HepG2 (cell line): Measurements from ENCODE around the gene CHST10. TPM values are rescaled to one million over a fixed set of nuclear protein-coding genes. Genes with fewer than 3 reads are reported as not detected.

Experiments used
- ATAC-seq: fragments of 200-7000 bp; cut with Tn5 transposase; 3 replicates; pipeline ENCODE4 v1.9.1; 2020; ENCODE audit warnings: mild to moderate bottlenecking, moderate library complexity
- BruUV-seq: library from RNA; stranded (reverse); fragments of 400-500 nt; replicated peaks from 2 replicates; lab custom pipeline; 2021; lab: Mats Ljungman, UMichigan
- CTCF ChIA-PET: fragments of 300-600 bp; formaldehyde crosslinking; extraction: SDS; loops from one replicate; lab custom pipeline; 2021; ENCODE audit warnings: low total read pairs, inconsistent platforms, low intra/inter-chr PET ratio; lab: Yijun Ruan, JAX
- POLR2A ChIA-PET: fragments of 350-600 bp; sonication (Branson Sonifier 250); formaldehyde crosslinking; loops from one replicate; lab custom pipeline; 2020; ENCODE audit warnings: antibody characterized with exemption, inconsistent platforms; lab: Yijun Ruan, JAX
- DNase-seq: peaks from one replicate; pipeline ENCODE4 v3.0.0-alpha.2; 2015; ENCODE audit warnings: low spot score
- FAIRE-seq: peaks from 3 replicates; lab custom pipeline; 2011; peaks lifted over from hg19 to GRCh38; lab: Jason Lieb, UNC
- H2AFZ ChIP-seq: one replicate; pipeline ENCODE4 v1.6.1; 2011; ENCODE audit warnings: low read length, inconsistent platforms
- H3K27ac ChIP-seq: fragments of 300-600 bp; 3 replicates; pipeline ENCODE4 v1.8.0; 2011; ENCODE audit warnings: mixed run types, mild to moderate bottlenecking, mixed read lengths, low read length, inconsistent platforms; ENCODE audit not compliant: insufficient read depth; ENCODE audit errors: extremely low read length
- H3K27me3 ChIP-seq, 2 experiments: fragments of 200-600 bp in 1 of 2; 2 replicates in 1 of 2; 3 replicates in 1 of 2; pipeline versions ENCODE4 v1.6.0 to v1.8.0; 2011; ENCODE audit warnings: low read length in 2 of 2, mild to moderate bottlenecking in 2 of 2, moderate library complexity in 2 of 2, inconsistent platforms in 1 of 2; ENCODE audit not compliant: insufficient read depth in 2 of 2, control insufficient read depth in 1 of 2
- H3K36me3 ChIP-seq, 2 experiments: fragments of 200-600 bp in 1 of 2; replicated peaks in 1 of 2; 2 replicates in 1 of 2; 3 replicates in 1 of 2; pipeline versions ENCODE4 v1.5.1 to v1.8.0; 2011; ENCODE audit warnings: low read length in 2 of 2, inconsistent platforms in 1 of 2; ENCODE audit not compliant: insufficient read depth in 2 of 2, control insufficient read depth in 1 of 2
- H3K4me1 ChIP-seq: 2 replicates; pipeline ENCODE4 v1.5.1; 2012; ENCODE audit warnings: low read length, inconsistent platforms; ENCODE audit not compliant: insufficient read depth
- H3K4me2 ChIP-seq: 2 replicates; pipeline ENCODE4 v1.6.0; 2011; ENCODE audit warnings: low read depth, low read length, inconsistent platforms
- H3K4me3 ChIP-seq, 3 experiments: fragments of 200-600 bp in 1 of 3; sonication (generic), shearing (Covaris generic) in 1 of 3; replicated peaks in 1 of 3; 2 replicates each; pipeline ENCODE4 v1.5.1; 2011 to 2016; ENCODE audit warnings: low read length in 3 of 3, inconsistent platforms in 2 of 3, low read depth in 2 of 3, mild to moderate bottlenecking in 2 of 3, control low read depth in 1 of 3, mixed read lengths in 1 of 3; ENCODE audit not compliant: insufficient read depth in 1 of 3
- H3K79me2 ChIP-seq: one replicate; pipeline ENCODE4 v1.6.1; 2011; ENCODE audit warnings: low read length, inconsistent platforms; ENCODE audit not compliant: insufficient read depth
- H3K9ac ChIP-seq: 2 replicates; pipeline ENCODE4 v1.6.0; 2011; ENCODE audit warnings: mild to moderate bottlenecking, low read depth, low read length, inconsistent platforms; ENCODE audit not compliant: insufficient read depth
- H3K9me3 ChIP-seq: 2 replicates; pipeline ENCODE4 v1.5.1; 2012; ENCODE audit warnings: mild to moderate bottlenecking, low read length
- H4K20me1 ChIP-seq: 2 replicates; pipeline ENCODE4 v1.6.0; 2011; ENCODE audit warnings: inconsistent platforms, mild to moderate bottlenecking, low read length, moderate library complexity; ENCODE audit not compliant: insufficient read depth
- CBX5 ChIP-seq: sonication (generic); formaldehyde crosslinking; IDR thresholded peaks from 2 replicates; pipeline ENCODE4 v1.4.0; 2020; ENCODE audit warnings: missing genetic modification reagents, borderline replicate concordance
- EEA1 ChIP-seq: sonication (generic); formaldehyde crosslinking; IDR thresholded peaks from 2 replicates; pipeline ENCODE4 v1.5.1; 2020; ENCODE audit warnings: mild to moderate bottlenecking, missing genetic modification reagents, borderline replicate concordance
- GTF3A ChIP-seq: sonication (generic); formaldehyde crosslinking; conservative IDR thresholded peaks from 2 replicates; pipeline ENCODE4 v1.4.0; 2020; ENCODE audit warnings: mild to moderate bottlenecking, missing genetic modification reagents
- JARID2 ChIP-seq: sonication (generic); formaldehyde crosslinking; IDR thresholded peaks from 2 replicates; pipeline ENCODE4 v1.8.1; 2023; ENCODE audit warnings: missing genetic modification reagents, inconsistent platforms; ENCODE audit not compliant: insufficient replicate concordance
- SRSF9 ChIP-seq: fragments of 200-400 bp; formaldehyde crosslinking; IDR thresholded peaks from 2 replicates; pipeline ENCODE4 v1.6.1; 2018; ENCODE audit warnings: borderline replicate concordance, mild to moderate bottlenecking, low read depth, low read length; ENCODE audit not compliant: insufficient read depth, poor library complexity, severe bottlenecking
- ZNF263 ChIP-seq: sonication (generic); formaldehyde crosslinking; IDR thresholded peaks from 2 replicates; pipeline ENCODE4 v1.4.0; 2020; ENCODE audit warnings: missing genetic modification reagents
- ZNF484 ChIP-seq: sonication (generic); formaldehyde crosslinking; IDR thresholded peaks from 2 replicates; pipeline ENCODE4 v1.5.1; 2020; ENCODE audit warnings: mild to moderate bottlenecking, low read depth, missing genetic modification reagents, borderline replicate concordance
- ZNF879 ChIP-seq: sonication (generic); formaldehyde crosslinking; IDR thresholded peaks from 2 replicates; pipeline ENCODE4 v1.8.1; 2023; ENCODE audit warnings: missing genetic modification reagents
- WGBS: methylation state at CpG from one replicate; pipeline ENCODE4 v1.1.6; 2017; ENCODE audit warnings: low lambda C conversion rate; 5-methylcytosine and 5-hydroxymethylcytosine counted together
- in situ Hi-C: cut with HindIII; loops from 2 replicates; pipeline ENCODE4 v1.10.0; 2017; ENCODE audit warnings: low pct_unique_long_range_greater_than_20kb; ENCODE audit not compliant: extremely low pct_ligation_motif_present
- intact Hi-C: fragments of 100-400 bp; cut with micrococcal nuclease; formaldehyde crosslinking; loops from one replicate; pipeline ENCODE4 v1.10.0; 2022; ENCODE audit not compliant: unreplicated experiment
- polyA plus RNA-seq, 8 experiments: library from polyadenylated mRNA; depleted of rRNA in 3 of 8; stranded (reverse) in 7 of 8; unstranded in 1 of 8; fragments of >200 nt; fragmentation: Illumina TruSeq in 4 of 8; extraction: Trizol in 4 of 8; gene quantifications; 2 replicates each; pipeline versions ENCODE4 v1.2.1 to v1.2.3, GENCODE V29; 2011 to 2016; ENCODE audit warnings: low read depth in 4 of 8, missing spikeins in 1 of 8, mixed read lengths in 1 of 8; ENCODE audit not compliant: insufficient read depth in 1 of 8
- total RNA-seq, 5 experiments: library from RNA; depleted of rRNA; stranded (reverse); fragments of >200 nt; fragmentation: Illumina TruSeq; extraction: Trizol; gene quantifications; 2 replicates each; pipeline ENCODE4 v1.2.3, GENCODE V29; 2016; ENCODE audit warnings: low read depth in 1 of 5
- TF ChIP-seq, protein P1 (sequence below): IDR thresholded peaks from 2 replicates; pipeline ENCODE4 v1.6.1; 2016; ENCODE audit warnings: low read depth, borderline replicate concordance
- TF ChIP-seq, protein P2 (sequence below): sonication (generic); formaldehyde crosslinking; IDR thresholded peaks from 2 replicates; pipeline ENCODE4 v1.5.0; 2020; ENCODE audit warnings: mild to moderate bottlenecking, missing genetic modification reagents, borderline replicate concordance
- TF ChIP-seq, protein P3 (sequence below): fragments of 450-650 bp; IDR thresholded peaks from 2 replicates; pipeline ENCODE4 v1.6.1; 2017; ENCODE audit warnings: mild to moderate bottlenecking
- TF ChIP-seq, protein P4 (sequence below): sonication (generic); formaldehyde crosslinking; IDR thresholded peaks from 2 replicates; pipeline ENCODE4 v1.5.0; 2020; ENCODE audit warnings: missing genetic modification reagents

Gene CHST10
- total and polyA plus RNA-seq, 2 of the 13 experiments (the other 11 are each of a cell fraction or from before 2014, with no cell fraction given), result 10.5 to 14.2 TPM

DNA sequence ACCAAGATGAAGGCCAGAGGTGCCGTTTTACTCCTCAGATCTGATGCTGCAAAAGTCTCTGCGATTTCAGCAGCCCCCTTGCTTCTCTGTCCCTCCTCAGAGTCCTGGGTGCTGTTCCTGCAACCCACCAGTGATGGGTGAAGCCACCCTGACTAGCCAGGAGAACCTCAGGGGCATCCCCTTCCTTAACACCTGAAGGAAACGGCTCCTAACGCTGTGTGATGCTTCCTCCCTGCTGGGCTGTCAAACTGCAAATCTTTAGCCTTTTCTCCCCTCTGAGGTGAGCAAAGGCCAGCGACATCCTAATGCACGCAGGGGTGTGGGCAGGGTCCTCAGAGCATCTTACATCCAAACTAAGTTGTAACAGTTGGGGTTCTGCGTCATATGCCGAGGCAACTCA, 24.8 kb downstream of the CHST10 start:
- DNase-seq (no peak), FAIRE-seq (no peak), ATAC-seq (no peak)
- Histone ChIP-seq H3K36me3 (peaks cover 5 to 14% of the 10 kb centered on the region in 2 experiments; a peak in 3 of 5 replicates), H4K20me1 (no peaks in the 10 kb centered on the region; the same call in 1 of the 2 replicates), H3K9ac (no peak overlapping the region), H3K4me3 (no peak overlapping the region), H3K4me1 (no peaks in the 10 kb centered on the region), H3K9me3 (no peaks in the 10 kb centered on the region), H3K79me2 (no peaks in the 10 kb centered on the region), H3K4me2 (no peak overlapping the region), H3K27ac (no peak overlapping the region), H3K27me3 (no peaks in the 10 kb centered on the region), H2AFZ (no peak overlapping the region)
- ChIA-PET POLR2A (no interaction called here), CTCF (no interaction called here)
- intact Hi-C loops (no loop called here), in situ Hi-C loops (loop anchor here (25.0 kb wide), 1 partner anchor 830 kb away; no protein-coding TSS in a partner anchor)
- TSS peak; percentile 29 for BruUV-seq
- WGBS, result 88% methylated on average over 8 of the region's 8 CpGs
- TF ChIP-seq ZNF484 (CRISPR knock-in tag), result no peak
- no peak for TF ChIP-seq JARID2 (CRISPR knock-in tag)
- TF ChIP-seq, protein P1, sequence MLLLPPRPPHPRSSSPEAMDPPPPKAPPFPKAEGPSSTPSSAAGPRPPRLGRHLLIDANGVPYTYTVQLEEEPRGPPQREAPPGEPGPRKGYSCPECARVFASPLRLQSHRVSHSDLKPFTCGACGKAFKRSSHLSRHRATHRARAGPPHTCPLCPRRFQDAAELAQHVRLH, result no peak
- TF ChIP-seq ZNF879 (CRISPR knock-in tag), result no peak
- no peak for TF ChIP-seq GTF3A (CRISPR knock-in tag)
- TF ChIP-seq, protein P2, sequence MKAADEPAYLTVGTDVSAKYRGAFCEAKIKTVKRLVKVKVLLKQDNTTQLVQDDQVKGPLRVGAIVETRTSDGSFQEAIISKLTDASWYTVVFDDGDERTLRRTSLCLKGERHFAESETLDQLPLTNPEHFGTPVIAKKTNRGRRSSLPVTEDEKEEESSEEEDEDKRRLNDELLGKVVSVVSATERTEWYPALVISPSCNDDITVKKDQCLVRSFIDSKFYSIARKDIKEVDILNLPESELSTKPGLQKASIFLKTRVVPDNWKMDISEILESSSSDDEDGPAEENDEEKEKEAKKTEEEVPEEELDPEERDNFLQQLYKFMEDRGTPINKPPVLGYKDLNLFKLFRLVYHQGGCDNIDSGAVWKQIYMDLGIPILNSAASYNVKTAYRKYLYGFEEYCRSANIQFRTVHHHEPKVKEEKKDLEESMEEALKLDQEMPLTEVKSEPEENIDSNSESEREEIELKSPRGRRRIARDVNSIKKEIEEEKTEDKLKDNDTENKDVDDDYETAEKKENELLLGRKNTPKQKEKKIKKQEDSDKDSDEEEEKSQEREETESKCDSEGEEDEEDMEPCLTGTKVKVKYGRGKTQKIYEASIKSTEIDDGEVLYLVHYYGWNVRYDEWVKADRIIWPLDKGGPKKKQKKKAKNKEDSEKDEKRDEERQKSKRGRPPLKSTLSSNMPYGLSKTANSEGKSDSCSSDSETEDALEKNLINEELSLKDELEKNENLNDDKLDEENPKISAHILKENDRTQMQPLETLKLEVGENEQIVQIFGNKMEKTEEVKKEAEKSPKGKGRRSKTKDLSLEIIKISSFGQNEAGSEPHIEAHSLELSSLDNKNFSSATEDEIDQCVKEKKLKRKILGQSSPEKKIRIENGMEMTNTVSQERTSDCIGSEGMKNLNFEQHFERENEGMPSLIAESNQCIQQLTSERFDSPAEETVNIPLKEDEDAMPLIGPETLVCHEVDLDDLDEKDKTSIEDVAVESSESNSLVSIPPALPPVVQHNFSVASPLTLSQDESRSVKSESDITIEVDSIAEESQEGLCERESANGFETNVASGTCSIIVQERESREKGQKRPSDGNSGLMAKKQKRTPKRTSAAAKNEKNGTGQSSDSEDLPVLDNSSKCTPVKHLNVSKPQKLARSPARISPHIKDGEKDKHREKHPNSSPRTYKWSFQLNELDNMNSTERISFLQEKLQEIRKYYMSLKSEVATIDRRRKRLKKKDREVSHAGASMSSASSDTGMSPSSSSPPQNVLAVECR, result no peak
- TF ChIP-seq, protein P3, sequence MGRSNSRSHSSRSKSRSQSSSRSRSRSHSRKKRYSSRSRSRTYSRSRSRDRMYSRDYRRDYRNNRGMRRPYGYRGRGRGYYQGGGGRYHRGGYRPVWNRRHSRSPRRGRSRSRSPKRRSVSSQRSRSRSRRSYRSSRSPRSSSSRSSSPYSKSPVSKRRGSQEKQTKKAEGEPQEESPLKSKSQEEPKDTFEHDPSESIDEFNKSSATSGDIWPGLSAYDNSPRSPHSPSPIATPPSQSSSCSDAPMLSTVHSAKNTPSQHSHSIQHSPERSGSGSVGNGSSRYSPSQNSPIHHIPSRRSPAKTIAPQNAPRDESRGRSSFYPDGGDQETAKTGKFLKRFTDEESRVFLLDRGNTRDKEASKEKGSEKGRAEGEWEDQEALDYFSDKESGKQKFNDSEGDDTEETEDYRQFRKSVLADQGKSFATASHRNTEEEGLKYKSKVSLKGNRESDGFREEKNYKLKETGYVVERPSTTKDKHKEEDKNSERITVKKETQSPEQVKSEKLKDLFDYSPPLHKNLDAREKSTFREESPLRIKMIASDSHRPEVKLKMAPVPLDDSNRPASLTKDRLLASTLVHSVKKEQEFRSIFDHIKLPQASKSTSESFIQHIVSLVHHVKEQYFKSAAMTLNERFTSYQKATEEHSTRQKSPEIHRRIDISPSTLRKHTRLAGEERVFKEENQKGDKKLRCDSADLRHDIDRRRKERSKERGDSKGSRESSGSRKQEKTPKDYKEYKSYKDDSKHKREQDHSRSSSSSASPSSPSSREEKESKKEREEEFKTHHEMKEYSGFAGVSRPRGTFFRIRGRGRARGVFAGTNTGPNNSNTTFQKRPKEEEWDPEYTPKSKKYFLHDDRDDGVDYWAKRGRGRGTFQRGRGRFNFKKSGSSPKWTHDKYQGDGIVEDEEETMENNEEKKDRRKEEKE, result no peak
- TF ChIP-seq CBX5 (CRISPR knock-in tag), result no peak
- TF ChIP-seq, protein P4, sequence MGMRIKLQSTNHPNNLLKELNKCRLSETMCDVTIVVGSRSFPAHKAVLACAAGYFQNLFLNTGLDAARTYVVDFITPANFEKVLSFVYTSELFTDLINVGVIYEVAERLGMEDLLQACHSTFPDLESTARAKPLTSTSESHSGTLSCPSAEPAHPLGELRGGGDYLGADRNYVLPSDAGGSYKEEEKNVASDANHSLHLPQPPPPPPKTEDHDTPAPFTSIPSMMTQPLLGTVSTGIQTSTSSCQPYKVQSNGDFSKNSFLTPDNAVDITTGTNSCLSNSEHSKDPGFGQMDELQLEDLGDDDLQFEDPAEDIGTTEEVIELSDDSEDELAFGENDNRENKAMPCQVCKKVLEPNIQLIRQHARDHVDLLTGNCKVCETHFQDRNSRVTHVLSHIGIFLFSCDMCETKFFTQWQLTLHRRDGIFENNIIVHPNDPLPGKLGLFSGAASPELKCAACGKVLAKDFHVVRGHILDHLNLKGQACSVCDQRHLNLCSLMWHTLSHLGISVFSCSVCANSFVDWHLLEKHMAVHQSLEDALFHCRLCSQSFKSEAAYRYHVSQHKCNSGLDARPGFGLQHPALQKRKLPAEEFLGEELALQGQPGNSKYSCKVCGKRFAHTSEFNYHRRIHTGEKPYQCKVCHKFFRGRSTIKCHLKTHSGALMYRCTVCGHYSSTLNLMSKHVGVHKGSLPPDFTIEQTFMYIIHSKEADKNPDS (CRISPR knock-in tag), result no peak
- TF ChIP-seq ZNF263 (CRISPR knock-in tag), result no peak
- TF ChIP-seq EEA1 (CRISPR knock-in tag), result no peak
- no peak for TF ChIP-seq SRSF9
